Measurements from ENCODE around the gene ATE1.

The ATE1 gene

DNA sequence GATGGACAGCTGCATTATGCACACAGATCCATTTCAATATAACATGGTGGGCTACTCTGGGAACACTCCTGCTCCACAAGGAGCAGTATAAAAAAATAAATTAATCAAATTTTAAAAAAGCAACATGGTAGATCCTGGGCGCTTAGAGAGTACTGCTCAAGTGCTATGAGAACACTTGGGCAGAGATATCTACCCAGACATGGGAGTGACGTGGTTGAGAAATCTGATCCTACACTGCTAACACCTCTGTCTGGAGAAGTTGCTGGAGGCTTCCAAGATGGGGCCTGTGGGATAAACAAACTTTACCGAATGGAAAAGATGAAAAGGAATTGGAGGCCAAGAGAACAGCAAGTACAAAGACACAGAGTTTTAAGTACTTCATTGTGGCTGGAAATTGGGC is 38.2 kb upstream of the ATE1 start:
- Histone ChIP-seq H3K9me3 (no peaks in the 10 kb centered on the region), H3K27ac (no peak overlapping the region), H3K4me3 (ENCODE audit: low read depth in 1 of 2, low read length in 1 of 2) (no peak overlapping the region), H3K27me3 (no peaks in the 10 kb centered on the region), H3K4me1 (ENCODE audit: control insufficient read depth in 1 of 2, insufficient read depth in 1 of 2, low read depth in 1 of 2, low read length in 1 of 2) (no peaks in the 10 kb centered on the region), H3K36me3 (peaks cover 51% of the 10 kb centered on the region)
- TF ChIP-seq CTCF (IDR thresholded peaks at IDR 0.05): no peak

DNA sequence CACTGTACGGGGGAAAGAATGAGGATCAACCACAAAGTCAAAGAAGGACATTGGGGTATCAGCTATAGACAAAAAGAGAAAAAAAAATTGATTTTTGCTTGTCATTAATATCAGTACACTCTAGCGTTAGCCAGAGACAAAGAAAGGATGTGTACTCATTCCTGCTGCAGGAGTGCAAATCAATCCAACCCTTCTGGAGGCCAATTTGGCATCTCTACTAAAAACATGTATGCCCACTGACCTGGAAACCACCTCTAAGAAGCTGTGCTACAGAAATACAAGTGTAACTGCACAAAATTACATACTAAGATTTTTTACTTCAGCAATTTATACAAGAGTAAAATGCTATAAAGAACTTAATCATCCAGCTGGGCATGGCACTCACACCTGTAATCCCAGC is 33.6 kb upstream of the ATE1 start:
- Histone ChIP-seq H3K9me3 (no peaks in the 10 kb centered on the region), H3K4me3 (ENCODE audit: low read depth in 1 of 2, low read length in 1 of 2) (no peak overlapping the region), H3K27ac (no peak overlapping the region), H3K27me3 (no peaks in the 10 kb centered on the region), H3K4me1 (ENCODE audit: control insufficient read depth in 1 of 2, insufficient read depth in 1 of 2, low read depth in 1 of 2, low read length in 1 of 2) (no peaks in the 10 kb centered on the region), H3K36me3 (peaks cover 29% of the 10 kb centered on the region)
- no peak for TF ChIP-seq CTCF (IDR thresholded peaks at IDR 0.05)

DNA sequence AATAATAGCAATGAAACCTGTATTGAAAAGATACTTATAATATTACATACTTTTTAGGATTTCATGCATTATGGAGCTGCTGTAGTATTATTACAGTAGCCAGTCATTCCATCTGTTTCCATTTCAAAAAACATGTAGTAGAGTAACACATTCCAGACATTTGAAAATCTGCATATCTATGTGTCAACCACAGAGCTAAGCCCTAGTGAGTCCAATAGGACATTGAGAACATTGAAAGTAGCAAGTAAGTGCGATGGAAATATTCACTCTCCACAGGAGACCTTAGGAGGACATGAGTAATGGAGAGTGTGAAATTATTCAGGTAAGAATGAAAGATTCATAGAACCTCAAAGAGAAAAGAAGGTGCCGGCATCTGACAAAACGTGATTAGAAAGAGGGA is 31.8 kb upstream of the ATE1 start:
- Histone ChIP-seq H3K4me3 (ENCODE audit: low read depth in 1 of 2, low read length in 1 of 2) (no peak overlapping the region), H3K9me3 (no peaks in the 10 kb centered on the region)

DNA sequence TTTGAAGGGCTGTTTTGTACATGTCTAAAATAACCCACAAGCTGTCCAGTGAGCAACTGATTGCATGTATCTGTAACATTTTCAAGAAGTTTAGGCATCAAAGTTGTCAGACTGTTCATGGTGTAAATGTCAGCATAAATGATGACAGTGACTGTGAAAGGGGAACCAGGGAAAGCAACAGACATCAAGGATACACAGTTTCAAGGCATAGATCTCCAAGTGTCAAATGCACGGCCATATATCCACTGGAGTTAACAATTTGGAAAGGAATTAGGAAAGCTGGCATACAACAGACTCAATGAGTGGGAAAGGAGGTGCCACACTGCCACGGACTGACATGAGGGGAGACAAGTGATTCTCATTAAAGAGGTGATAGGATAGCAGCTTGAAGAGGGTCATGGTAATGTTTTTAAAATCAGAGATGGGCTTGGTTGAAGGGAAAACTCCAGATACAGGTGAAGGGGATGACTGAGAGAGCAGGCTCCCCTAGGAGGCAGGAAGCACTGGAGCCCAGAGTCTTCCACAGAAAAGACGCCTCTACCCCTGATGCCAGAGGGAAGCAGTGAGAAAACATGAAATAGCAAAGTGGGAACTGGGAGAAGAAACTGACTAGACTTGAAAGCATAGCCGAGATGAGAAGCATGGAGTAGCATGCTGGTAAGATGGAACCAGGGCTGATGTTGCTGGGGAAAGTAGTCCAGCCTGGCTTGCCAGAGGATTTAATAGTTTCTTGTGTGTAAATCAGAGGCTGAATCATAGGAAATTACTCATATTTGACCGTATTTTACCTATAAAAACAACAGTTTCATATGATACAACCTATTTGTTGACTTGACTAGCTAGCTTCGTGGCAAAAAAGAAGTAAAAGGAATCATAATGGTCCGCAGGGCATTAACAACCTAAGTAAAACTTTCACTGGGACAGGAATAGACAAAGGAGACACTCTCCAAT is 28.6 kb upstream of the ATE1 start:
- Histone ChIP-seq H3K4me1 (ENCODE audit: control insufficient read depth in 1 of 2, insufficient read depth in 1 of 2, low read depth in 1 of 2, low read length in 1 of 2) (no peaks in the 10 kb centered on the region), H3K4me3 (ENCODE audit: low read depth in 1 of 2, low read length in 1 of 2) (no peak overlapping the region), H3K36me3 (peaks cover 11% of the 10 kb centered on the region), H3K9me3 (no peaks in the 10 kb centered on the region), H3K27me3 (no peaks in the 10 kb centered on the region), H3K27ac (no peak overlapping the region)
- no peak for TF ChIP-seq CTCF (IDR thresholded peaks at IDR 0.05)

More for the DNA sequence above, 31.8 kb upstream of the ATE1 start:
- Histone ChIP-seq H3K4me1 (ENCODE audit: control insufficient read depth in 1 of 2, insufficient read depth in 1 of 2, low read depth in 1 of 2, low read length in 1 of 2) (no peaks in the 10 kb centered on the region), H3K36me3 (peaks cover 13% of the 10 kb centered on the region), H3K27me3 (no peaks in the 10 kb centered on the region), H3K27ac (no peak overlapping the region)
- TF ChIP-seq CTCF (IDR thresholded peaks at IDR 0.05): no peak

GRCh38 chr10:121952226-121952625 is 24.4 kb upstream of the ATE1 start:
- no peaks in the 10 kb centered on the region for H3K27me3 ChIP-seq
- H3K9me3 ChIP-seq: no peaks in the 10 kb centered on the region
- TF ChIP-seq CTCF (IDR thresholded peaks at IDR 0.05): no peak
- no peaks in the 10 kb centered on the region for H3K36me3 ChIP-seq
- peaks cover 7 to 10% of the 10 kb centered on the region in 2 experiments for H3K4me1 ChIP-seq (ENCODE audit: control insufficient read depth in 1 of 2, insufficient read depth in 1 of 2, low read depth in 1 of 2, low read length in 1 of 2)
- H3K4me3 ChIP-seq (ENCODE audit: low read depth in 1 of 2, low read length in 1 of 2): no peak overlapping the region
- H3K27ac ChIP-seq: no peak overlapping the region
